H1 (cell line): ENCODE data around the gene ASCC1. TPM values are rescaled to one million over a fixed set of nuclear protein-coding genes. Genes with fewer than 3 reads are reported as not detected.

Experiments
- ASH2L ChIP-seq: fragments of 200-600, 300-600 bp; sonication (generic); IDR thresholded peaks from one replicate; pipeline ENCODE4 v1.7.1; 2017; ENCODE audit warnings: low read length
- KDM5A ChIP-seq: fragments of 200-600 bp; IDR thresholded peaks from 2 replicates; pipeline ENCODE4 v1.7.1; 2012; ENCODE audit warnings: mild to moderate bottlenecking, low read length, inconsistent platforms, mixed read lengths
- POLR2A ChIP-seq, 2 experiments: IDR thresholded peaks; 1 replicate in 1 of 2; 2 replicates in 1 of 2; pipeline ENCODE4 v1.6.1; 2011; ENCODE audit warnings: low read depth in 2 of 2, low read length in 2 of 2, mild to moderate bottlenecking in 2 of 2; ENCODE audit errors: control extremely low read depth in 1 of 2
- POU5F1 ChIP-seq: IDR thresholded peaks from 2 replicates; pipeline ENCODE4 v1.6.1; 2011; ENCODE audit warnings: low read depth, mild to moderate bottlenecking, low read length, moderate library complexity
- RAD21 ChIP-seq, 2 experiments: IDR thresholded peaks in 1 of 2; conservative IDR thresholded peaks in 1 of 2; 2 replicates each; pipeline ENCODE4 v1.6.1; 2011; ENCODE audit warnings: low read depth in 2 of 2, low read length in 2 of 2, improper control_type of control experiment in 1 of 2, inconsistent platforms in 1 of 2, mild to moderate bottlenecking in 1 of 2, moderate library complexity in 1 of 2
- RBBP5 ChIP-seq: IDR thresholded peaks from 2 replicates; pipeline ENCODE4 v1.7.1; 2012; ENCODE audit warnings: low read depth, mild to moderate bottlenecking, inconsistent platforms, low read length, moderate library complexity, borderline replicate concordance
- RFX5 ChIP-seq: IDR thresholded peaks from 2 replicates; pipeline ENCODE4 v1.6.1; 2011; ENCODE audit warnings: low read depth, low read length, improper control_type of control experiment, borderline replicate concordance
- SIN3A ChIP-seq, 2 experiments: IDR thresholded peaks in 1 of 2; conservative IDR thresholded peaks in 1 of 2; 2 replicates each; pipeline ENCODE4 v1.6.1; 2011 to 2012; ENCODE audit warnings: low read length in 2 of 2, improper control_type of control experiment in 1 of 2, low read depth in 1 of 2, mild to moderate bottlenecking in 1 of 2
- polyA plus RNA-seq, 7 experiments: library from polyadenylated mRNA; depleted of rRNA in 3 of 7; stranded (reverse) in 5 of 7; unstranded in 2 of 7; fragments of >200 nt in 5 of 7; fragments of 200-250 nt in 2 of 7; gene quantifications; 1 replicate in 5 of 7; 2 replicates in 1 of 7; 4 replicates in 1 of 7; pipeline versions ENCODE4 v1.2.1 to v1.2.3, GENCODE V29; 2011 to 2013; ENCODE audit warnings: missing spikeins in 2 of 7, mixed read lengths in 2 of 7
- total RNA-seq: library from RNA; stranded (reverse); fragmentation: NEBNext Ultra II Directional; extraction: Animal tissue kit (Norgen Biotek cat#: 25700); gene quantifications from 2 replicates; pipeline ENCODE4 v1.2.1, GENCODE V29; 2021
- TF ChIP-seq, protein P1 (sequence below): fragments of 300-600 bp; sonication (generic); IDR thresholded peaks from 2 replicates; pipeline ENCODE4 v1.7.1; 2012; ENCODE audit warnings: low read length, moderate library complexity, mild to moderate bottlenecking, inconsistent platforms; ENCODE audit not compliant: insufficient replicate concordance

Gene ASCC1
- total and polyA plus RNA-seq, 2 of the 8 experiments (the other 6 are each of a cell fraction or from before 2014, with no cell fraction given): 25.6 to 35.8 TPM

DNA sequence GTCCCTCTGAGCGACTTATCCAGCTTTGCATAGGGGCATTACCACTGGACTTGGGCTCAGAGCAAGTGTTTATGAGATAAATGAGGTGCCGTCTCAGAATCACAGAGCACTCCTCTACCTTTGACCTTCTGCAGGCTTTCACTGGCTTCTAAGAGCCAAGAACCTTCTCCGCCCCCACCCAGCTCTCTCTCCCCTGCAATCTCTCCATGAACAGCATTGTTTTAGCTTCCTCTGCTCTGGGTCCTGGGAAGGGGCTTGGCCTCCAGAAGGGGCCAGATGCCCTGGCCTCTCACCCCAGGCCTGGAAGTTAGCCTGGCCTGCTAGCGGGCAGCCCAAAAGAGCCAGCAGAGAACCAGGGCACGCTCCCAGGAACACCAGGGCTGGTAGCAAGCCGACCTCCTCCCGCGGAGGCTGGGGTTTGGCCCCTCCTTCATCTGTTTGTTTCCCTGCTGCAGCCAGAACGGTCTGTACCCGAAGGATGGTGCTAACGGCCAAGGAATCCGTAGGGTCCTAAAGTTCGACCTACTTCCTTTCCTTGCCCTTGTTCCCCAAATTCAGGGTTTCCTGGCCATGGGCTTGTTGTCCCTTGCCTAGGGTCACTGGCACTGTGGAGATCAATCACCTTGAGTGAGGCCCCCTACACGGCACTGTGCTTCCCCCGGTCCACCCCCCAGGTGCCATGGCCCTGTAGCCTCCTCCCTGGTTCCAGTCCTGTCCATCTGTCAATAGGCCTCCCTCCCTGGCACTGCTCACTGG, 38.9 kb upstream of the ASCC1 start (continued):
- TF ChIP-seq, protein P1, sequence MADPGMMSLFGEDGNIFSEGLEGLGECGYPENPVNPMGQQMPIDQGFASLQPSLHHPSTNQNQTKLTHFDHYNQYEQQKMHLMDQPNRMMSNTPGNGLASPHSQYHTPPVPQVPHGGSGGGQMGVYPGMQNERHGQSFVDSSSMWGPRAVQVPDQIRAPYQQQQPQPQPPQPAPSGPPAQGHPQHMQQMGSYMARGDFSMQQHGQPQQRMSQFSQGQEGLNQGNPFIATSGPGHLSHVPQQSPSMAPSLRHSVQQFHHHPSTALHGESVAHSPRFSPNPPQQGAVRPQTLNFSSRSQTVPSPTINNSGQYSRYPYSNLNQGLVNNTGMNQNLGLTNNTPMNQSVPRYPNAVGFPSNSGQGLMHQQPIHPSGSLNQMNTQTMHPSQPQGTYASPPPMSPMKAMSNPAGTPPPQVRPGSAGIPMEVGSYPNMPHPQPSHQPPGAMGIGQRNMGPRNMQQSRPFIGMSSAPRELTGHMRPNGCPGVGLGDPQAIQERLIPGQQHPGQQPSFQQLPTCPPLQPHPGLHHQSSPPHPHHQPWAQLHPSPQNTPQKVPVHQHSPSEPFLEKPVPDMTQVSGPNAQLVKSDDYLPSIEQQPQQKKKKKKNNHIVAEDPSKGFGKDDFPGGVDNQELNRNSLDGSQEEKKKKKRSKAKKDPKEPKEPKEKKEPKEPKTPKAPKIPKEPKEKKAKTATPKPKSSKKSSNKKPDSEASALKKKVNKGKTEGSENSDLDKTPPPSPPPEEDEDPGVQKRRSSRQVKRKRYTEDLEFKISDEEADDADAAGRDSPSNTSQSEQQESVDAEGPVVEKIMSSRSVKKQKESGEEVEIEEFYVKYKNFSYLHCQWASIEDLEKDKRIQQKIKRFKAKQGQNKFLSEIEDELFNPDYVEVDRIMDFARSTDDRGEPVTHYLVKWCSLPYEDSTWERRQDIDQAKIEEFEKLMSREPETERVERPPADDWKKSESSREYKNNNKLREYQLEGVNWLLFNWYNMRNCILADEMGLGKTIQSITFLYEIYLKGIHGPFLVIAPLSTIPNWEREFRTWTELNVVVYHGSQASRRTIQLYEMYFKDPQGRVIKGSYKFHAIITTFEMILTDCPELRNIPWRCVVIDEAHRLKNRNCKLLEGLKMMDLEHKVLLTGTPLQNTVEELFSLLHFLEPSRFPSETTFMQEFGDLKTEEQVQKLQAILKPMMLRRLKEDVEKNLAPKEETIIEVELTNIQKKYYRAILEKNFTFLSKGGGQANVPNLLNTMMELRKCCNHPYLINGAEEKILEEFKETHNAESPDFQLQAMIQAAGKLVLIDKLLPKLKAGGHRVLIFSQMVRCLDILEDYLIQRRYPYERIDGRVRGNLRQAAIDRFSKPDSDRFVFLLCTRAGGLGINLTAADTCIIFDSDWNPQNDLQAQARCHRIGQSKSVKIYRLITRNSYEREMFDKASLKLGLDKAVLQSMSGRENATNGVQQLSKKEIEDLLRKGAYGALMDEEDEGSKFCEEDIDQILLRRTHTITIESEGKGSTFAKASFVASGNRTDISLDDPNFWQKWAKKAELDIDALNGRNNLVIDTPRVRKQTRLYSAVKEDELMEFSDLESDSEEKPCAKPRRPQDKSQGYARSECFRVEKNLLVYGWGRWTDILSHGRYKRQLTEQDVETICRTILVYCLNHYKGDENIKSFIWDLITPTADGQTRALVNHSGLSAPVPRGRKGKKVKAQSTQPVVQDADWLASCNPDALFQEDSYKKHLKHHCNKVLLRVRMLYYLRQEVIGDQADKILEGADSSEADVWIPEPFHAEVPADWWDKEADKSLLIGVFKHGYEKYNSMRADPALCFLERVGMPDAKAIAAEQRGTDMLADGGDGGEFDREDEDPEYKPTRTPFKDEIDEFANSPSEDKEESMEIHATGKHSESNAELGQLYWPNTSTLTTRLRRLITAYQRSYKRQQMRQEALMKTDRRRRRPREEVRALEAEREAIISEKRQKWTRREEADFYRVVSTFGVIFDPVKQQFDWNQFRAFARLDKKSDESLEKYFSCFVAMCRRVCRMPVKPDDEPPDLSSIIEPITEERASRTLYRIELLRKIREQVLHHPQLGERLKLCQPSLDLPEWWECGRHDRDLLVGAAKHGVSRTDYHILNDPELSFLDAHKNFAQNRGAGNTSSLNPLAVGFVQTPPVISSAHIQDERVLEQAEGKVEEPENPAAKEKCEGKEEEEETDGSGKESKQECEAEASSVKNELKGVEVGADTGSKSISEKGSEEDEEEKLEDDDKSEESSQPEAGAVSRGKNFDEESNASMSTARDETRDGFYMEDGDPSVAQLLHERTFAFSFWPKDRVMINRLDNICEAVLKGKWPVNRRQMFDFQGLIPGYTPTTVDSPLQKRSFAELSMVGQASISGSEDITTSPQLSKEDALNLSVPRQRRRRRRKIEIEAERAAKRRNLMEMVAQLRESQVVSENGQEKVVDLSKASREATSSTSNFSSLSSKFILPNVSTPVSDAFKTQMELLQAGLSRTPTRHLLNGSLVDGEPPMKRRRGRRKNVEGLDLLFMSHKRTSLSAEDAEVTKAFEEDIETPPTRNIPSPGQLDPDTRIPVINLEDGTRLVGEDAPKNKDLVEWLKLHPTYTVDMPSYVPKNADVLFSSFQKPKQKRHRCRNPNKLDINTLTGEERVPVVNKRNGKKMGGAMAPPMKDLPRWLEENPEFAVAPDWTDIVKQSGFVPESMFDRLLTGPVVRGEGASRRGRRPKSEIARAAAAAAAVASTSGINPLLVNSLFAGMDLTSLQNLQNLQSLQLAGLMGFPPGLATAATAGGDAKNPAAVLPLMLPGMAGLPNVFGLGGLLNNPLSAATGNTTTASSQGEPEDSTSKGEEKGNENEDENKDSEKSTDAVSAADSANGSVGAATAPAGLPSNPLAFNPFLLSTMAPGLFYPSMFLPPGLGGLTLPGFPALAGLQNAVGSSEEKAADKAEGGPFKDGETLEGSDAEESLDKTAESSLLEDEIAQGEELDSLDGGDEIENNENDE: no peak
- TF ChIP-seq KDM5A (no peak), ASH2L (peak; percentile 62), RFX5 (no peak), POU5F1 (no peak), RBBP5 (peak; percentile 78; the same call in 1 of the 2 replicates), SIN3A (conservative IDR thresholded peaks at IDR 0.05 in 1 of 2, IDR thresholded peaks at IDR 0.05 in 1 of 2; ENCODE audit: low read depth in 1 of 2, low read length in 2 of 2) (0 out of 4 replicates have a peak, but pooled peaks of 1 of the 2 experiments have one; percentile 63), RAD21 (IDR thresholded peaks at IDR 0.05 in 1 of 2, conservative IDR thresholded peaks at IDR 0.05 in 1 of 2; ENCODE audit: low read depth in 2 of 2, low read length in 2 of 2) (peak; percentile 31 to 36; a peak in 3 of 4 replicates), POLR2A (IDR thresholded peaks at IDR 0.05; ENCODE audit: control extremely low read depth in 1 of 2, low read depth in 2 of 2, low read length in 2 of 2) (0 out of 3 replicates have a peak, but pooled peaks of 1 of the 2 experiments have one; percentile 45)
